ENCODE results near the gene EPHB6.

The EPHB6 gene

GRCh38 chr7:142833174-142834048 is 21.5 kb upstream of the EPHB6 start:
- no peak for DNase-seq

DNA sequence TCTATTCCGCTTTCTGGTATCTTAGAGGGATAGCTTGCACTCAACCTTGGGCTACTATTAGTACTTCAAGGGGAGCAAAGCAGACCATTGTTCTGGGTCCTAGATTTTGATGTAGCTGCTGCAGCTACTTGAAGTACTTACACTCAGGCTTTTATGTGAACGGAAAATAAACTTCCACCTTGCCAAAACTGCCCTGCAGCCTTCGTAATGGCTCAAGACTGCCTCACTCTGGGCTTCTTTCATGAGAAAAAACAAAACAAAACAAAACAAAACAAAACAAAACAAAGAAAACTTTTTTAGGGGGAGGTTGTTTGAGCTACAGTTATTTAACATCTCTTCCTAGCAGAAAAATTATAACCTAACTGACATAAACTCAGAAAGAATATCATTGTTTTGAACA is 19.4 kb upstream of the EPHB6 start:
- DNase-seq, result no peak

DNA sequence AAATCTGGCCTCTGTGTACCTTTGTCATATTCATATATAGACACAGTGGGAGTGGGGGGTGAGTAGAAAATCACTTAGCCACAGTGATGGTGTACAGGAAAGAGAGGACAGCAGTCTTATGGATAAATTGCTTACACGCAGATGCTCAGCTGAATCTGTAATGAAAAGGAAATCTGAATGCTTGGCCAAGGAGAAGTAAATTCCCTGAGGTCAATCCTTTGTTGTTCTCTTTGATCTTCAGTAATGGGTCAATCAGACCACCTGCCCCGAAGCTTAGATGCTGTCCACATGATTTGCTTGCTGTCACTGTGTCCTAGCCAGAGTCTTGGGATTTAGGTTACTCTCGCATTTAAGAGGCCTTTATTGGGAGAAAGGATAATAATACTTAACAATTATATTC is 18.4 kb upstream of the EPHB6 start:
- no peak for DNase-seq

DNA sequence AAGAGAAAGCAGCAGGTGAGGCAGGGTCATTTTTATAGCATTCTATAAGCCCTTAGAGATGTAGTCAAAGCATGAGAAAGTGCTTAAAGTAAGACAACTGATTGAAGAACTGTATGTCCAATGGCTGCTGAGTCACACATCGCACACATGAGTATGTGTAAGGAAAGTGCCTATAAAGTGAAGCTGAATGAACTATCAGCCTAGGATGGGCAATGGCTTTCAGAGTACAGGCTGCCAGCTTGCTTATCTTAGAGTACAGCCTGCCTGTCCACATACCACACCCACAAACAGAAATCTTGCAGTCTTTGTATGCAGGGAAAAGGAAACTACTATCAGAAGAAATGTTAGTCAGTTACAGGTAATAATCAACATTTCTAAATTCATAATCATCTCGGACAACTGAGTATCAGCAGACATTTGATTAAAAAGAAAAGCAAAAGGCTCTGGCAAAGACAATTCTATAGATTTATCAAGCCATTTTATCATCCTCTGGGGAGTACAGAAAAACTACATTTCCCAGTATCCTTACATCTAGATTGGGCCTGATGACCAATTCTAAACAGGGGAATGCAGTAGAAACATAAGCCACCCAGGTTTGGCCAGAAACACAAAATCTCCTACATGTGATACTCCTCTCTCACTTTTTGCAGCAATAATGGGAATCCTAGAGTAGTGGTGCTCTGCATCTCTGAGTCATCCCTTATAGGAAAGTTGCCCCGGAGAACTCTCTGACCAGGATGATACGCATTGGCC is 16.2 kb upstream of the EPHB6 start:
- no peak for DNase-seq

DNA sequence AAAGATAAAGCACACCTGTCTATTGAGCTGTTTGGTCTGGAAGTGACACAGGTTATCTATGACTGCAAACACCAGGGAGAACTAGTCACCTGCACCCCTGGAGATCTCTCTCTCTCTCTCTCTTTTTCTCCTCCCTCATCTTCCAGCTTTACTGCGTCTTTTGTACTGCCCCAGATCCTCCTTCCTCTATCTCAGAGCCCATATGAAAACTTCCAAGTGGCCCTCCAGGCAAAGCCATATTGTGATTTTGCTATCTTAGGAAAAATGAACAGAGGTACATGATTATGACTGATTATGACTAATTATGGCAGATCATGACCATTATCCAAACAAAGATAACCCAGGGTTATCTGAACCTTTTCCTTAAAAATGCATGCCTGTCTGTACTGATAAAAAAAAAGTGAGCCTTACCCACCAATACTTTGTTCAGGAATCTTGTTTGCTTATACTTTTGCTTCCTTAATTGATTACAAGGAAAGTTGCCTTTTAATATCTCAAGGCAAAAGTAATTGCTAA is 12.6 kb upstream of the EPHB6 start:
- no peak for DNase-seq

DNA sequence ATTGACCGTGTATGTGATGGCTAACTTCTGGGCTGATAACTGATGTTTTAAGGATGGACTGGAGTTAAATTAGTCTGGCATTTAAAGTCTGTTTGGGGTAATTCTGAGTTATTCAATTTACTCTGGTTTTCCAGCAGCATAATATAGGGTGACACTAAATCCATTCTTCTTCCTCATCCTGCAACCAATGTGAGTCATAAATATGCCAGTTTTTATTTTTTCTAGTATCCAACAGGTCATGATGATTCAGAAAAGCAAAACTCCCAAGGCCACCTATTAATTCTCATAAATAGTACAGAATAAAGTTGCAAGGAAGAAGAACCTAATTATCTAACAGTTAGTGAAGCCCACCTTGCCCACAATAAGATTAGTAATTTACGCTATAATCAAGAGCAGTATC is 7.5 kb upstream of the EPHB6 start:
- no peak for DNase-seq

GRCh38 chr7:142851269-142851668 is 3.6 kb upstream of the EPHB6 start:
- DNase-seq, result no peak

- DNase-seq, result no peak
These were observed 3.0 kb upstream of the EPHB6 start for GRCh38 chr7:142851919-142852318.

DNA sequence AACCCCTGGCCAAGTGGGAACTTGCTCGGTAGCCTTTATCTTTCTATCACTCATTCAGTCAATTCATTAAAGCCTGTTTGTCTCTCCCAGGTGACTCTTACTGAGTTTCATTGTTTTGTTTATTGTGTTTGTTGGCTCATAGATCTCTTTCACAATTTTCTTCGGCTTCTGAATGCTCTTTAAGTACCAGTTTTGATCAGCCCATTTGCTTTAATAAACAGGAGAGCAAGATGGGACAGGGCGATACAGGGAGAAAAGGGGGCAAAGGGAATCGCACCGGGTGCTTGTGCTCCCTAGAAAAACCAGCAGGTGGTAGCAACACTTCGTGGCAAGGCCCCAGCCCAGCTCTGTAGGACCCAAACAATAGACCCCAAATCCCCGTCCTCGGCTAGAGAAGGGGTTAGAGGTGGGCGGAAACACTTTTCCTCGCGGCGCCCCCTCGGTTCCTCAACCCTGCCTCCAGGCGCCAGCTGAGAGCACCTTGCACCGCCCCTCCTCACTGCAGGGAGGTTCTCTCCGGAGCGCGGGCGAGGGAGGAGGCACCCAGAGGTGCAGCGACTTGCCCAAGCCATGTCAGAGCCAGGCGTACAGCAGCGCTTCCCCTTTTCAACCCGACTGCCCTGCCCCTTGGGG is 1.0 kb upstream of the EPHB6 start:
- peak; percentile 25 for DNase-seq

DNA sequence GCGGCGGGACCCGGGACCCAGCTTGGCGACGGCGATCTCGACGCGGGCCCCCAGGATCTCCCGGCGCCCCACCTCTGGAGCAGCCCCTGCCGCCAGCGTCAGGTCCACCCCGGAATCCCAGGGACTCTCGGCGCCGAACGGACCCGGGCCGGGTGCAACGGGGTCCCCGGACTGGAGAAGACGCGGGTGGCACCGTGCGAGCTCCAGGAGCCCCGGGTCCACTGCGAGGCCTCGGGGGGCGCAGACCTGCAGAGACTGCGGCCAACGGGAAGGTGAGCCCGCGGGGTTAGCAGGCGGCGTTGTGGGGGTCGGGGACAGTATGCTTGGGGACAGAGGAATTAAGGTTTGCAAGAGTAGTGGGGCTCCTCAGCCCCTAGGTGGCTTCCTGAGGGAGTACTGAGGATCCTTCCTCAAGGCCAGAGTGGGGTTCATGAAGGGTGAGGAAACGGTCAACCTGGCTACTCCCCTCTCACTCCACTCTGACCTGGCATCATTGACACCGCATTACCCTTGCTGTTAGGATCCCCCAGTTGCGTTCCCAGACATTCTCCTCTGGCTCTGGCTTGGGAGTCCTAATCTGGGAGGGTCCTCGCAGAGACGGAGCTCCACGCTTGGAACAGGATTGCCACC is 353 bp downstream of the EPHB6 start:
- DNase-seq, result no peak

GRCh38 chr7:142855756-142856564 is 1.1 kb downstream of the EPHB6 start:
- DNase-seq, result no peak

DNA sequence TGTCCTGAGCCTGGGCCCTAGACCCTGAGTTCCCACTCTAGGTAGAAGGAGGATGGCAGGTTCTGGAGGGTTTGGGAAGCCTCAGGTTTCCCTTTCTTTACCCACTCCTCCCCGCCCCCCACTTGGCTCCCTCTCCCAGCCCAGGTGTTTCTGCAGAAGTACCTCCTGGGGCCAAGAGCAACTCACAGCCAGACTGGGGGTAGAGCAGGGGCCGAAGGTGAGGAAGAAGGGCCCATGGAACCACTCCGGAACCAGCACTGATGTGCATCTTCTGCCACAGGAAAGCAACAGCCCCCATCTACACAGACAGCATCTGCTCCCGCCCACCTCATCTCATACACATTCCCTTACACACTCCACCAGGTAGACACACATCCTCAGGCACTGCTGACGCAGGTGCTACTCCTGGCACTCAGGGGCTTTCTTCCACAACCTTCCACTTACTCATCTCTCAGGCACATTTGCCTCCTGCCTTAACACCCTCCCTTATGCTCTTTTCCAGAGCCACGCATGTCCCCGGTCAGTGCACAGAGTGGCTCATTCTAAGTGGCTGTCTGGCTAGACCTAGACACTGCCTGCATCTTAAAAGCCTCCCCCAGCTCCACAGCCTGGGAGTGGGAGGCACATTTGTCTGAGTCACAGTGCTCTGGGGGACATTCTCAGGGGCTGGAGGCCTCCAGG is 1.8 kb downstream of the EPHB6 start:
- DNase-seq, result no peak

DNA sequence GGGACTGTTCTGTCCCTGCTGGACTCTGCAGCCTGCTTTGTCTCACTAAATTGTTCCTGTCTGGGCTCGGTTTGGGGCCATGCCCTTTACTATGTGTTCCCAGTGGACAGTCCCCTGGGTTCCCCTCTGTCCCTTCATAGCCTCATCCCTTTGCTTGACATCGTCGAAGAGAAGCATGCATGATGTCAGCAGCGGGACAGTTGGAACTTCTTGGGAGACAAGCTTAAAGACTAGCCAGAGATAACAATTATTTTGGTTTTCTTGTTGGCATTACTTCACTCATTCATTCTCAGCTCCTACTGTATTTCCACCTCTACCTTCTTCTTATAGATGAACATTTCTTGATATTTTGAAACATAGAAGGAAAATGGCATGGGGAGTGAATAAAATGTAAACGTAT is 2.7 kb downstream of the EPHB6 start:
- no peak for DNase-seq

DNA sequence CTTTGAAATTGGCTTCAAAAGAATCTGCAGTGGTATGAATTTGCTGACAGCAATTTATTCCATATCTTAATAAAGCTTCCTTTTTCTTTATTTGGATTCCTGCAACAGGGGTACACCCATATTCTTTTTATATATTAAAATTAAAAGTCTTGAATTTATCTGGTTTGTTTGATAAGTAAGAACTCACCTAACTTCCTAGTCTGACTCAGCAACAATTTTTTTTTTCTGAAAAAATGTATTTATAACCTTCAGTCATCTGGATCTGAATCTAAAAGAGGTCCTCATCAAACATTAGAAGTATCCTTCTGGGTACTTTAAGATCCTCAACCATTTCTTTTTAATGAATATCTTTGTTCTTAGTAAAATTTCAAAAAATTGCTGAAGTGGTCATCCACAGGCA is 4.5 kb downstream of the EPHB6 start:
- no peak for DNase-seq

DNA sequence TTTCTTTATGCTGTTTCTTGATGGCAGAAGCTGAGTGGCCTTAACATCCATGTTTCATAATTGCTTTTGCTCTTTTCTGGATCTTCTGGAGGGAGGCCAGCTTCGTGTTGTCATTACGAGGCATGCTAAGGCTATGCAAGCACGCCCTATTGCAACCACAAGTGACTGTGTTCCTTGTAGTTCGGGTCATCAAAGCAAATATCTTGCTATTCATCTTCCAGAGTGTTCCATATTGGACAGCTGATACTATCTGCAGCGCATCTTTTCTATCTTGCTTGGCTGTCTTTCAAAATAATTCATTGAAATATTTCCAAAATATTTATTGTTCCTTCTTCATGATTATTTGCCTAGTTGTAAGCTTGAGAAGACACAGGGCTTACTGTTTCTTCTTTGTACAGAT is 5.0 kb downstream of the EPHB6 start:
- no peak for DNase-seq

DNA sequence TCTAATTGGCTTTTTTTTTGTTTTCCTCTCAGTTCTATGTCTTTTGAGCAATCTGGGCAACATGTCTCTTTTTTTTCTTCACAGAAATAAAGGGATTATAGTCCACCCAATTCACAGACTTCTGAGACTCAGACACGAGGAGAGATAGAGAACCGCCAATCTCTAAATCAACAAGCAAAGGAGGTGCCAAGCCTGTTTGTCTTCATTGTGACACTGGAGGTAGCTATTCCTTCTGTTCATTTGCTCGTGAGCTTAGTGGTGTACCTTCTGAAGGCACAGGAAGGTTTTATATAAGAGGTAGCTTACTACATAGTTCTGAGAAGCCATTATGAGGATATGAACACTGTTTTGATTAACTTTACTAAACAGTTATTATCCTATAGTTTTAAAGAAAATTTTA is 6.1 kb downstream of the EPHB6 start:
- DNase-seq, result no peak

DNA sequence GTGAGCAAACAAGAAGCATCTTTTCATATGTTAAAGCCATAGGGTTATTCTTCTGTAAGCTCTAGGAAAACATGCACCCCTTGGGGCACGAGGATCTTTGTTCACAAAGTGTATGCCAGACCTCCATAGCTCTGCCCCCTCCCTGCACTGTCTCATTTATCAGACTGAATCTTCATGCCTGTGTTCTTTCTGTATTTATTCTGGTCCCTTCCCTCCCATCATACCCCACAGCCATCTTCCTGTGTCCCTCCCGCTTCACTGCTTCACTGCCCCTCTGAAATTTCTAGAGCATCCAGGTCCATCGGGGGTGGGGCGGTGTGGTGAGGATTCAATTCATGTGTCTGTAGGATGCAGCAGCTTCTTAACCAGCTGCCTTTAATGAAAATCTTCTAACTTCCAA is 7.5 kb downstream of the EPHB6 start:
- DNase-seq, result no peak

DNA sequence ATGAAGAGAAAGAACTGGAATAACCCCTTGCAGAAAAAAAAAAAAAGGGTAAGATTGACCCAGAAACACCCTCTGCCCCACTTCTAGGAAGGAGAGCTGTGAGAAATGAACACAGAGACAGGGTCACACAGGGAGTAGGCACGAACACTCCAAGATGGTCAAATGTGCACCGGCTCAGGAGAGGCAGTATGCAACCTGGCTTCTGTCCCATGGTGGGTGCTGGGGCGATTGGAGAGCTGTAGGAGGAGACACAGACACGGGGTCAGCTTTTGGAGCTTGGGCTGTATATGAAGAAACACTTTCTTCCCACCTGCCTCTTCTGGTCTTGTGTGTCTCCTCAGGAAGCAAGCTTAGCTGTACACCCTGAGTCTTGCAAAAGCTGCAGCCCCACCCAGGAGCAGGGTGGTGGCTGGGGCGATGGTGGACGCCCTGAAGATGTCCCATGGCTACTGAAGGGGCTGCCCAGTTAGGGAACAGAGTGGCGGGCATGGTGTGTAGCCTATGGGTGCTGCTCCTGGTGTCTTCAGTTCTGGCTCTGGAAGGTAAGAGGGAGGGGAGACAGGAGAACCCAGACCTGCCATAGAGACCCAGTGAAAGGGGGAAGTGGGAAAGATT is 8.0 kb downstream of the EPHB6 start:
- no peak for DNase-seq

DNA sequence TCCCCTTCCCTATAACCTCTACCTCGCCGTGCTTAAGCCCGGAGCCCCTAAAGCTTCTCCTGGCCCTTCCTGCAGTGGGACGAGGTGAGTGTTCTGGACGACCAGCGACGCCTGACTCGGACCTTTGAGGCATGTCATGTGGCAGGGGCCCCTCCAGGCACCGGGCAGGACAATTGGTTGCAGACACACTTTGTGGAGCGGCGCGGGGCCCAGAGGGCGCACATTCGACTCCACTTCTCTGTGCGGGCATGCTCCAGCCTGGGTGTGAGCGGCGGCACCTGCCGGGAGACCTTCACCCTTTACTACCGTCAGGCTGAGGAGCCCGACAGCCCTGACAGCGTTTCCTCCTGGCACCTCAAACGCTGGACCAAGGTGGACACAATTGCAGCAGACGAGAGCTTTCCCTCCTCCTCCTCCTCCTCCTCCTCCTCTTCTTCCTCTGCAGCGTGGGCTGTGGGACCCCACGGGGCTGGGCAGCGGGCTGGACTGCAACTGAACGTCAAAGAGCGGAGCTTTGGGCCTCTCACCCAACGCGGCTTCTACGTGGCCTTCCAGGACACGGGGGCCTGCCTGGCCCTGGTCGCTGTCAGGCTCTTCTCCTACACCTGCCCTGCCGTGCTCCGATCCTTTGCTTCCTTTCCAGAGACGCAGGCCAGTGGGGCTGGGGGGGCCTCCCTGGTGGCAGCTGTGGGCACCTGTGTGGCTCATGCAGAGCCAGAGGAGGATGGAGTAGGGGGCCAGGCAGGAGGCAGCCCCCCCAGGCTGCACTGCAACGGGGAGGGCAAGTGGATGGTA is 9.2 kb downstream of the EPHB6 start:
- DNase-seq, result no peak

DNA sequence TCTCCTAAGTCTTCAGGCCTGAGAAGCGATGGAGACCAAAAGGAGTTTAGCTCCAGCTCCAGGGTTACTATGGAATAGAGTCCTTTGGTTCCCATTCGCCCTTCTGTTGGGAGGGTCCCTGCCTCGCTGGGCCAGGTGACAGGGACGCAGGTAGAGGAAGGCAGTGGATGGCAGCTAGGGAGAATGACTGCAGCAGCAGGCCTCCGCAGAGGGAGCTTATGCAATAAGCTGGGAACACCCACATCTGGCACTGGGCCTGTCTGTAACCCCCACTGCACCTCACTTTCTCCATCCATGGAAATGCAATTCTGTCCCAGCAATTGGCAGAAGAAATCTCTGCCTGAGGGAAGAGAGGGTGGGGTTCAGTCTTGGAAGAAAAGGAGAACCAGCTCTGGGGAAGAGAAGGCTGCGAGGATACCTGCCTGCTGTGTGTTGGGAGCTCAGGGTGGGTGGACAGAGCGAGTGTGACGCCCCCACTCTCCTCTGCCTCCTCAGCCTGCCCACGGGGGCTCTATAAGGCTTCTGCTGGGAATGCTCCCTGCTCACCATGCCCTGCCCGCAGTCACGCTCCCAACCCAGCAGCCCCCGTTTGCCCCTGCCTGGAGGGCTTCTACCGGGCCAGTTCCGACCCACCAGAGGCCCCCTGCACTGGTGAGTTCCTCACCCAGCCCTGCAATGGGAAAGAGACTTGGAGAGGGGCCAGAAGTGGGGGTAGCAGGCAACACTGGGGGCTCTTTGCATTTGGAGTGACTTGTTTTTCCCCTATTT is 10.3 kb downstream of the EPHB6 start:
- no peak for DNase-seq
